MCF 10A (cell line): Measurements from ENCODE around the gene RNF114. TPM values are rescaled to one million over a fixed set of nuclear protein-coding genes. Genes with fewer than 3 reads are reported as not detected.
"Not testable (repeated sequence)": the region's sequence is repeated elsewhere in the genome, so short reads cannot be mapped to it uniquely, and the experiment has no call there.

Source experiments
- BruUV-seq: library from RNA; stranded (reverse); fragments of 400-500 nt; replicated peaks from 2 replicates; lab custom pipeline; 2021; lab: Mats Ljungman, UMichigan
- CTCF ChIA-PET: fragments of 300-600 bp; sonication (Branson Sonifier 250); formaldehyde crosslinking; extraction: SDS; loops from one replicate; lab custom pipeline; 2021; ENCODE audit warnings: antibody characterized with exemption, inconsistent platforms; lab: Yijun Ruan, JAX
- POLR2A ChIA-PET: fragments of 300-600, 350-650 bp; sonication (Branson Sonifier 250); formaldehyde crosslinking; extraction: SDS; loops from one replicate; lab custom pipeline; 2020; ENCODE audit warnings: antibody characterized with exemption, inconsistent platforms; lab: Yijun Ruan, JAX
- DNase-seq: peaks from one replicate; pipeline ENCODE4 v3.0.0-alpha.2; 2018; ENCODE audit not compliant: unreplicated experiment
- H3K27ac Mint-ChIP-seq: one replicate; pipeline ENCODE4 v1.8.0; 2022; ENCODE audit warnings: mild to moderate bottlenecking, low read depth, mixed read lengths; ENCODE audit not compliant: unreplicated experiment
- H3K27me3 Mint-ChIP-seq: one replicate; pipeline ENCODE4 v1.8.0; 2022; ENCODE audit warnings: mixed read lengths; ENCODE audit not compliant: insufficient read depth, unreplicated experiment
- H3K36me3 Mint-ChIP-seq: one replicate; pipeline ENCODE4 v1.8.0; 2022; ENCODE audit warnings: mild to moderate bottlenecking, moderate library complexity, mixed read lengths; ENCODE audit not compliant: insufficient read depth, unreplicated experiment
- H3K4me1 Mint-ChIP-seq: one replicate; pipeline ENCODE4 v1.8.0; 2022; ENCODE audit warnings: mixed read lengths; ENCODE audit not compliant: insufficient read depth, unreplicated experiment
- H3K4me3 Mint-ChIP-seq: one replicate; pipeline ENCODE4 v1.8.0; 2022; ENCODE audit warnings: mild to moderate bottlenecking, moderate library complexity, mixed read lengths; ENCODE audit not compliant: unreplicated experiment
- H3K9me3 Mint-ChIP-seq: one replicate; pipeline ENCODE4 v1.8.0; 2022; ENCODE audit warnings: mixed read lengths; ENCODE audit not compliant: unreplicated experiment
- intact Hi-C: fragments of 100-400 bp; cut with micrococcal nuclease; formaldehyde crosslinking; loops from 2 replicates; pipeline ENCODE4 v1.14.1; 2022
- total RNA-seq: library from RNA; stranded (reverse); gene quantifications from 2 replicates; pipeline ENCODE4 v1.2.3, GENCODE V29; 2022
- TF ChIP-seq, protein P1 (sequence below): fragments of 200-600 bp; IDR thresholded peaks from one replicate; pipeline ENCODE4 v1.8.0; 2022; ENCODE audit warnings: antibody characterized with exemption, mild to moderate bottlenecking; ENCODE audit not compliant: unreplicated experiment

Gene RNF114
- total RNA-seq, 1 experiment from 2014 or later = 48.6 TPM

DNA sequence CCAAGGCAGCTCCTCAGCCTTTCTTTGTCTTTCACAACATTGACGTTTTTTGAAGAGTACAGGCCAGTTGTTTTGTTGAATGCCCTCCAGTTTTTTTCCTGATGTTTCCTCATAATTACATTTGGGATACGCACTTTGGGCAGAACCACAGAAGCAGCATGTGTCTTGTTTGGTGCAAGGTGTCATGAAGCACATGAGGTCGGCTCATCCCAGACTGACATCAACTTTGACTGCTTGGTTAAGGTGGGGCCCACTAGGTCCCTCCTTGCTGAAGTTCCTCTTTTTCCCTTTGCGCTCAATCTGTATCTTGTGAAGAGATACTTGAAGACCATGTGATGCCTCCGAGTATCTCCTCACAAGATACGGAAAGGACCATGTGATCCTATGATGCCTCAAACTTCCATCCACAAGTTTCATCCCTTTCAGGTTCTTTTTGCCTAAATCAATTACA lies 57.1 kb downstream of the RNF114 start:
- no peaks in the 10 kb centered on the region for H3K36me3 Mint-ChIP-seq
- no TSS peak for BruUV-seq
- ChIA-PET CTCF (interaction anchor here (2.1 to 2.4 kb wide), 2 partner anchors 15 to 78 kb away, joined by 12 to 17 read pairs; no protein-coding TSS in a partner anchor), POLR2A (interaction anchor here (0.6 kb wide), 1 partner anchor 803 kb away, joined by 3 read pairs; no protein-coding TSS in a partner anchor)
- no peak overlapping the region for H3K27ac Mint-ChIP-seq
- H3K4me3 Mint-ChIP-seq = no peak overlapping the region
- no peaks in the 10 kb centered on the region for H3K27me3 Mint-ChIP-seq
- H3K4me1 Mint-ChIP-seq = peaks cover 4% of the 10 kb centered on the region
- no peaks in the 10 kb centered on the region for H3K9me3 Mint-ChIP-seq
- TF ChIP-seq, protein P1, sequence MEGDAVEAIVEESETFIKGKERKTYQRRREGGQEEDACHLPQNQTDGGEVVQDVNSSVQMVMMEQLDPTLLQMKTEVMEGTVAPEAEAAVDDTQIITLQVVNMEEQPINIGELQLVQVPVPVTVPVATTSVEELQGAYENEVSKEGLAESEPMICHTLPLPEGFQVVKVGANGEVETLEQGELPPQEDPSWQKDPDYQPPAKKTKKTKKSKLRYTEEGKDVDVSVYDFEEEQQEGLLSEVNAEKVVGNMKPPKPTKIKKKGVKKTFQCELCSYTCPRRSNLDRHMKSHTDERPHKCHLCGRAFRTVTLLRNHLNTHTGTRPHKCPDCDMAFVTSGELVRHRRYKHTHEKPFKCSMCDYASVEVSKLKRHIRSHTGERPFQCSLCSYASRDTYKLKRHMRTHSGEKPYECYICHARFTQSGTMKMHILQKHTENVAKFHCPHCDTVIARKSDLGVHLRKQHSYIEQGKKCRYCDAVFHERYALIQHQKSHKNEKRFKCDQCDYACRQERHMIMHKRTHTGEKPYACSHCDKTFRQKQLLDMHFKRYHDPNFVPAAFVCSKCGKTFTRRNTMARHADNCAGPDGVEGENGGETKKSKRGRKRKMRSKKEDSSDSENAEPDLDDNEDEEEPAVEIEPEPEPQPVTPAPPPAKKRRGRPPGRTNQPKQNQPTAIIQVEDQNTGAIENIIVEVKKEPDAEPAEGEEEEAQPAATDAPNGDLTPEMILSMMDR = no peak
- no peak for DNase-seq
- intact Hi-C loops = no loop called here

DNA sequence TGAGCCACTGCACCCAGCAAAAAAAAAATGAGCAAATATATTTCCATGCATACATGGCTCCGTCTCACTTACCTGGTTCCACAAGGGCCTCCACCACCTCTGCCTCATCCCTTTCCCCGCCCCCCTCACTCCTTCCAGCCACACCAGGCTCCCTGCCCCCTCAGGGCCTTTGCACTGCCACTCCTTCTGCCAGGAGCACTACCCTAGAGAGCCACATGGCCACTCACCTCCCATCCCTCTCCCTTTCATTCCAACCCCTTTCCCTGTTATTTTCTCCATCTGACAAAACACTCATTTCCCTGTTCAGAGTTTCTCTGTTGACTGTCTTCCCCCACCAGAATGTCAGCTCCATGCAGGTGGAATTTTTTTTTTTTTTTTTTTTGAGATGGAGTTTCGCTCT lies 59.4 kb downstream of the RNF114 start:
- no peak overlapping the region for H3K4me3 Mint-ChIP-seq
- no peaks in the 10 kb centered on the region for H3K4me1 Mint-ChIP-seq
- H3K9me3 Mint-ChIP-seq = no peaks in the 10 kb centered on the region
- H3K27me3 Mint-ChIP-seq = no peaks in the 10 kb centered on the region
- DNase-seq = no peak
- CTCF ChIA-PET = interaction anchor here (0.6 kb wide), 1 partner anchor 19 kb away, joined by 3 read pairs; no protein-coding TSS in a partner anchor
- no TSS peak for BruUV-seq
- intact Hi-C loops = no loop called here
- H3K27ac Mint-ChIP-seq = no peak overlapping the region
- TF ChIP-seq, protein P1 = no peak
- H3K36me3 Mint-ChIP-seq = no peaks in the 10 kb centered on the region
- POLR2A ChIA-PET = no interaction called here

DNA sequence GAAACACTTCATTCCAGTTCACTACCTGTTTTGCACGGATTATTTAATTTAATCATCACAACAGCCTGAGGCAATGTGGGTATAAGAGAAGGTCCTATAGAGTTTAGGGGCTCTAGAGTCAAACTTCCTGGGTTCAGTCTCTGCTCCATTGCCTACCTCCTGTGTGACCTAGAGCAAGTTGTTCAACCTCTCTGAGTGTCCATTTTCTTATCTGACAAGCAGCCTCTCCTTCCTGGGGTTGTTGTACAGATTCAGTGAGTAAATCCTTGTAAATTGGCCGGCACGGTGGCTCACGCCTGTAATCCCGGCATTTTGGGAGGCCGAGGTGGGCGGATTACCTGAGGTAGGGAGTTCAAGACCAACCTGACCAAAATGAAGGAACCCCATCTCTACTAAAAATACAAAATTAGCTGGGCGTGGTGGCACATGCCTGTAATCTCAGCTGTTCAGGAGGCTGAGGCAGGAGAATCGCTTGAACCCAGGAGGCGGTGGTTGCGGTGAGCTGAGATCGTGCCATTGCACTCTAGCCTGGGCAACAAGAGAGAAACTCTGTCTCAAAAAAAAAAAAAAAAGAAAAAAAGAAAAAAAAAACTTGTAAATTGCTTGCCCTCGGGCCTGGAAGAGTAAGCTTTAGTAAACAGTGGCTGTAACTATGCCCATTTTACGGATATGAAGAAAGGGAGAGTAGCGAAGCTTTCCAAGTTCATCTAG lies 62.4 kb downstream of the RNF114 start:
- H3K27me3 Mint-ChIP-seq, H3K36me3 Mint-ChIP-seq, H3K27ac Mint-ChIP-seq, H3K4me3 Mint-ChIP-seq, H3K4me1 Mint-ChIP-seq, BruUV-seq, intact Hi-C loops, H3K9me3 Mint-ChIP-seq, DNase-seq: not testable (repeated sequence)
- CTCF ChIA-PET = interaction anchor here (0.6 to 1.0 kb wide), 4 partner anchors 18 to 71 kb away, joined by 3 to 8 read pairs (median 5); no protein-coding TSS in a partner anchor
- POLR2A ChIA-PET = interaction anchor here (0.6 kb wide), 1 partner anchor 403 kb away, joined by 3 read pairs; no protein-coding TSS in a partner anchor

DNA sequence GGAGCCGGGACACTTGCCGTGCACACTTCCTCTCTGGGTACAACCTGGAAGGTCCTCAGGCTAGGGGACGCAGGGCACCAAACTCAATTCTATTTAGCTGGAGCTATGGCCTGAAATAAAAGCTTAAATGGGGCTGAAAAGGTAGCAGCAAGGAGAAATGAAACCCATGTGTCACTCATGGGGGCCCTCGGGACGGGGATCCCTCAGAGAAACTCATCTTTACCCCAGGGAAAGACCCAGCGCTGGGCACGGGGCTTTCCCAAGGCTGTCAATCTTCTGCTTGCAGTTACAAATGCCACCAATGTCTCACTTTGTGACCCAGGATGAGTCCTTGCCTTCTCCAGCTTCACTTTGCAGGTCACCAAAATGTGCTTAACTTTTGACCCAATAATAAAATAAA lies 63.1 kb downstream of the RNF114 start:
- intact Hi-C loops = no loop called here
- no peaks in the 10 kb centered on the region for H3K36me3 Mint-ChIP-seq
- CTCF ChIA-PET = interaction anchor here (0.6 to 1.0 kb wide), 2 partner anchors 17 to 70 kb away, joined by 3 to 4 read pairs; no protein-coding TSS in a partner anchor
- H3K4me3 Mint-ChIP-seq = no peak overlapping the region
- no TSS peak for BruUV-seq
- no peaks in the 10 kb centered on the region for H3K9me3 Mint-ChIP-seq
- TF ChIP-seq, protein P1 = no peak
- DNase-seq = no peak
- no peaks in the 10 kb centered on the region for H3K27me3 Mint-ChIP-seq
- POLR2A ChIA-PET = no interaction called here
- H3K27ac Mint-ChIP-seq = no peak overlapping the region
- peaks cover 6% of the 10 kb centered on the region for H3K4me1 Mint-ChIP-seq

DNA sequence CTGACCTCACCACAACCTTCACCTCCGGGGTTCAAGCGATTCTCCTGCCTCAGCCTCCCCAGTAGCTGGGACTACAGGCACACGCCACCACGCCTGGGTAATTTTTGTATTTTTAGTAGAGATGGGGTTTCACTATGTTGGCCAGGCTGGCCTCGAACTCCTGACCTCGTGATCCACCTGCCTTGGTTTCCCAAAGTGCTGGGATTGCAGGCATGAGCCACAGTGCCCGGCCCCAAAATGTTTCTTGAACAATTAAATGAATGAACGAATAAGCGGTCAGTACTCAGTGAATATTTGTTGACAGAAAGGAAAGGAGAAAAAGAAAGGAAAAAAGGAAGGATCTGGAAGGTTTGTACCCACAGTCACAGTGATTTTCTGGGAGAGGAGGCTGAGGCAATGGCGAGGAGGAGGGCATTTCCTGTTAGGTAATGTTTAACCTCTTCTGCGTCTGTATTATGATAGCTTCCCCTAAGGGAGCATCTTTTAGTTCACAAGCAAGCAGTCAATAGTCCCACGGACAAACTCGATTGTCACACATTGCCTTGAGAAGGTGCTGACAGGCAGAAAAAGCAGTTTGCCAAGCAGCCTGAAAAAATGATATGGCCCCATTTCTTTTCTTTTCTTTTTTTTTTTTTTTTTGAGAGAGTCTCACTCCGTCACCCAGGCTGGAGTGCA lies 64.5 kb downstream of the RNF114 start:
- H3K9me3 Mint-ChIP-seq, H3K36me3 Mint-ChIP-seq, H3K27me3 Mint-ChIP-seq, H3K27ac Mint-ChIP-seq, BruUV-seq, H3K4me3 Mint-ChIP-seq, intact Hi-C loops, H3K4me1 Mint-ChIP-seq, DNase-seq: not testable (repeated sequence)
- CTCF ChIA-PET = interaction anchor here (0.6 to 1.0 kb wide), 3 partner anchors 13 to 387 kb away, joined by 3 to 5 read pairs (median 3); no protein-coding TSS in a partner anchor
- POLR2A ChIA-PET = interaction anchor here (0.6 kb wide), 1 partner anchor 45 kb away, joined by 3 read pairs; no protein-coding TSS in a partner anchor
